HEK293 (cell line): Measurements from ENCODE around the gene BBS9.

Experiments used
- PRDM4 ChIP-seq: fragments of 450-650 bp; formaldehyde crosslinking; IDR thresholded peaks from 2 replicates; pipeline ENCODE4 v1.5.1; 2017; ENCODE audit warnings: missing biosample characterization, missing genetic modification characterization
- SP7 ChIP-seq: fragments of 450-650 bp; formaldehyde crosslinking; IDR thresholded peaks from 2 replicates; pipeline ENCODE4 v1.5.1; 2016; ENCODE audit warnings: missing biosample characterization, missing genetic modification characterization
- TRIM28 ChIP-seq: IDR thresholded peaks from 2 replicates; pipeline ENCODE4 v1.6.1; 2011; ENCODE audit warnings: low read length, control low read depth, borderline replicate concordance
- ZBTB11 ChIP-seq: fragments of 450-650 bp; formaldehyde crosslinking; conservative IDR thresholded peaks from 2 replicates; pipeline ENCODE4 v1.5.1; 2016; ENCODE audit warnings: low read depth, missing biosample characterization, missing genetic modification characterization
- ZBTB49 ChIP-seq: fragments of 450-650 bp; formaldehyde crosslinking; IDR thresholded peaks from 2 replicates; pipeline ENCODE4 v1.5.1; 2016; ENCODE audit warnings: missing biosample characterization, missing genetic modification characterization, low read depth
- ZNF169 ChIP-seq: fragments of 450-650 bp; formaldehyde crosslinking; IDR thresholded peaks from 2 replicates; pipeline ENCODE4 v1.5.1; 2016; ENCODE audit warnings: missing biosample characterization, missing genetic modification characterization
- ZNF19 ChIP-seq: fragments of 450-650 bp; formaldehyde crosslinking; IDR thresholded peaks from 2 replicates; pipeline ENCODE4; 2016; ENCODE audit warnings: missing biosample characterization, missing genetic modification characterization, low read depth
- ZNF223 ChIP-seq: fragments of 450-650 bp; formaldehyde crosslinking; IDR thresholded peaks from 2 replicates; pipeline ENCODE4 v1.5.1; 2016; ENCODE audit warnings: missing biosample characterization, missing genetic modification characterization
- ZNF274 ChIP-seq, 2 experiments: fragments of 200-500 bp in 1 of 2; fragments of 450-650 bp in 1 of 2; sonication (Bioruptor generic) in 1 of 2; formaldehyde crosslinking in 1 of 2; IDR thresholded peaks; 2 replicates each; pipeline versions ENCODE4 v1.5.1 to v1.6.1; 2014 to 2016; ENCODE audit warnings: borderline replicate concordance in 1 of 2, inconsistent platforms in 1 of 2, low read length in 1 of 2, missing biosample characterization in 1 of 2, missing genetic modification characterization in 1 of 2
- ZNF561 ChIP-seq: fragments of 450-650 bp; IDR thresholded peaks from 2 replicates; pipeline ENCODE4 v1.5.1; 2018; ENCODE audit warnings: missing biosample characterization, missing genetic modification characterization, borderline replicate concordance
- ZNF707 ChIP-seq: fragments of 450-650 bp; formaldehyde crosslinking; IDR thresholded peaks from 2 replicates; pipeline ENCODE4 v1.5.1; 2016; ENCODE audit warnings: missing biosample characterization, missing genetic modification characterization
- TF ChIP-seq, protein P1 (sequence below): sonication (generic); formaldehyde crosslinking; IDR thresholded peaks from 2 replicates; pipeline ENCODE4 v1.8.1; 2022; ENCODE audit warnings: mild to moderate bottlenecking, moderate library complexity, missing genetic modification reagents
- TF ChIP-seq, protein P2 (sequence below): fragments of 450-650 bp; formaldehyde crosslinking; IDR thresholded peaks from 2 replicates; pipeline ENCODE4 v1.5.1; 2016; ENCODE audit warnings: missing biosample characterization, missing genetic modification characterization

- TF ChIP-seq ZBTB49 (no peak), TRIM28 (no peak), ZBTB11 (tag by site-specific recombination) (no peak), ZNF707 (no peak), ZNF223 (tag by site-specific recombination) (no peak), ZNF169 (no peak), ZNF19 (tag by site-specific recombination) (no peak), SP7 (tag by site-specific recombination) (no peak), ZNF274 (IDR thresholded peaks at IDR 0.05; ENCODE audit: low read length) (no peak), ZNF274 (tag by site-specific recombination; IDR thresholded peaks at IDR 0.05; ENCODE audit: borderline replicate concordance) (no peak), ZNF561 (no peak), PRDM4 (tag by site-specific recombination) (no peak)
- TF ChIP-seq, protein P1, sequence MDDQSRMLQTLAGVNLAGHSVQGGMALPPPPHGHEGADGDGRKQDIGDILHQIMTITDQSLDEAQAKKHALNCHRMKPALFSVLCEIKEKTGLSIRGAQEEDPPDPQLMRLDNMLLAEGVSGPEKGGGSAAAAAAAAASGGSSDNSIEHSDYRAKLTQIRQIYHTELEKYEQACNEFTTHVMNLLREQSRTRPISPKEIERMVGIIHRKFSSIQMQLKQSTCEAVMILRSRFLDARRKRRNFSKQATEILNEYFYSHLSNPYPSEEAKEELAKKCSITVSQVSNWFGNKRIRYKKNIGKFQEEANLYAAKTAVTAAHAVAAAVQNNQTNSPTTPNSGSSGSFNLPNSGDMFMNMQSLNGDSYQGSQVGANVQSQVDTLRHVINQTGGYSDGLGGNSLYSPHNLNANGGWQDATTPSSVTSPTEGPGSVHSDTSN (CRISPR knock-in tag), result no peak
- TF ChIP-seq, protein P2, sequence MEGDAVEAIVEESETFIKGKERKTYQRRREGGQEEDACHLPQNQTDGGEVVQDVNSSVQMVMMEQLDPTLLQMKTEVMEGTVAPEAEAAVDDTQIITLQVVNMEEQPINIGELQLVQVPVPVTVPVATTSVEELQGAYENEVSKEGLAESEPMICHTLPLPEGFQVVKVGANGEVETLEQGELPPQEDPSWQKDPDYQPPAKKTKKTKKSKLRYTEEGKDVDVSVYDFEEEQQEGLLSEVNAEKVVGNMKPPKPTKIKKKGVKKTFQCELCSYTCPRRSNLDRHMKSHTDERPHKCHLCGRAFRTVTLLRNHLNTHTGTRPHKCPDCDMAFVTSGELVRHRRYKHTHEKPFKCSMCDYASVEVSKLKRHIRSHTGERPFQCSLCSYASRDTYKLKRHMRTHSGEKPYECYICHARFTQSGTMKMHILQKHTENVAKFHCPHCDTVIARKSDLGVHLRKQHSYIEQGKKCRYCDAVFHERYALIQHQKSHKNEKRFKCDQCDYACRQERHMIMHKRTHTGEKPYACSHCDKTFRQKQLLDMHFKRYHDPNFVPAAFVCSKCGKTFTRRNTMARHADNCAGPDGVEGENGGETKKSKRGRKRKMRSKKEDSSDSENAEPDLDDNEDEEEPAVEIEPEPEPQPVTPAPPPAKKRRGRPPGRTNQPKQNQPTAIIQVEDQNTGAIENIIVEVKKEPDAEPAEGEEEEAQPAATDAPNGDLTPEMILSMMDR (tag by site-specific recombination), result no peak
Measured at GRCh38 chr7:33156441-33156840, 27.1 kb downstream of the BBS9 start.
